ENCODE results near the gene AGXT. TPM values are rescaled to one million over a fixed set of nuclear protein-coding genes. Genes with fewer than 3 reads are reported as not detected.

AGXT gene
- total RNA-seq, 1 experiment from 2014 or later: 0.16 TPM

DNA sequence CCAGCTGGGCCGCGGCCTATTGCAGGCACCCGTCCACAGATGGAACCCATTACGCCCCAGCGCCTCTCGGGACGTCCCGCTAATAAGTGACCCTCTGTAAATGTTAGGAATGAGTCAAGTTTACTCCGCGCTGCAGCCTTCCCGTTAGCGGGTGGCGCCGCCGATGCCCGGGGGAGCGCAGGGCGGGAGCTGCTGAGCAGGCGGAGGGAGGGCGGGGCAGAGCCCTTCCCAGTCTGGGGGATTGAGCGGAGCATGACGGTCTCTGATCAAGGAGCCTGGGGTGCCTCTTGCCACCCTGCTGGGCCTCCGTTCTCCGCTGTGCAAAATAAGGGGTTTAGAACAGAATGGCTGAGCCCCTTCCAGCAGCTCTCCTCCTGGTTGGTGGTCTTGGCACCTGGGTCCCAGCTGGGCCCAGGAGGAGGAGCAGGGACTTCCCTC lies 48.0 kb downstream of the AGXT start:
- DNase-seq (ENCODE audit: low read depth, low spot score): no peak
- in situ Hi-C loops (cut with HindIII; ENCODE audit: low pct_unique_long_range_greater_than_20kb, low sequenced_read_pairs): no loop called here

DNA sequence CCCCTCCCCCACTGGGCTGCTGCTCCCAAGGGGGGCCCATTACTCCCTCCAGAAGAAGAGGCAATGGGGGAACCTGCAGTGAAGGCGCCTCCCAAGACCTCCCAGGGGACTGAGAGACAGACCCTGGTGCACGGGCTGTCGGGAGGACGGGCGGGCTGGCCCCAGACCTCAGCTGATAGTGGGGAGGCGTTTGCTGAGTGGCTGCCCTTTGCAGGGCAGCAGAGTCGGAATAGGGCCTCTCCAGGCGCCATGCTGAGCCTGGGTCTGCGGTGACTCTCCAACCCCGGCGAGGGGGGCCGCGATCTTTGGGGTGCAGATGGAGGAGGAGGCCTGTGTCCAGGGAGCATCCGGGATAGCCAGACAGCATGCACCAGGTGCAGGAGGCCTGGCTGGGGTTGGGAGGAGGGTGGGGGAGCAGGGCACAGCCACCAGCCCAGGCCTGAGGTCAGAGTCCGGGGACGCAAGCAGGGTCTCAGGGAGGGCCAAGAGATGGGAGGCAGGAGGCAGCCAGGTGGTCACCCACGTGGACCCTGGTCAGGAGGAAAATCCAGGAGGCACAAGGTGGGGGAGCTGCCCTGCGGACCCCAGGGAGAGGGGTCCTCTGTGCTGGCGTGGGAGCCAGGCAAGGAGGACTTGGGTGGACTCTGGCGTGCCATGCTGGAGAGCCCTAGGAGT lies 48.5 kb downstream of the AGXT start:
- in situ Hi-C loops (cut with HindIII; ENCODE audit: low pct_unique_long_range_greater_than_20kb, low sequenced_read_pairs): no loop called here
- no peak for DNase-seq (ENCODE audit: low read depth, low spot score)

DNA sequence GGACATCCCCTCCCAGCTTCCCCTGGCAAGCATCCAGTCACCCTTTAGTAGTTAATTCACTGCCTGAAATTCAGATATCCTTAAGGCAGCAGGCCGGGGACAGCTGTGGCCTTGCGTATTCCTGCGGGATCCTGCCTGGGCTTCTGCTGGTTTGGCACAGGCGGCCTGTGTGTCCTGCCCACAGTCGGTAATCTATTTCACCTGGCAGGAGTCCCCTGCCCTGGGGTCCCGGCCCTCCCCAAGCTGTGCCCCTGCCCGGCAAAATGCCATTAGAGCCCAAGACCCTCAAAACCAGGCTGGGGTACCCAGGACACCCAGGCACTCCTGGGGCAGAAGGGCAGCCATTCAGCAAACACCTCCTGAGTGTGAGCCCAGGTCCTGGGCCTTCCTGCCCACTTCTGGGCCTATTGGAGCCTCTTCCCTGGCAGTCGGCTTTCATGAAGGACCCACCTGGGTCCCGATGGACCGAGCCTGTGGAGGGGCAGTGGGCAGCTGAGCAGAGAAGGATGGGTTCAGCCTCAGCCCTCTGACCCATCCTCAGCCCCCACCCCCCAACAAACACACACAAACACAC lies 49.1 kb downstream of the AGXT start:
- in situ Hi-C loops (cut with HindIII; ENCODE audit: low pct_unique_long_range_greater_than_20kb, low sequenced_read_pairs): no loop called here
- no peak for DNase-seq (ENCODE audit: low read depth, low spot score)

DNA sequence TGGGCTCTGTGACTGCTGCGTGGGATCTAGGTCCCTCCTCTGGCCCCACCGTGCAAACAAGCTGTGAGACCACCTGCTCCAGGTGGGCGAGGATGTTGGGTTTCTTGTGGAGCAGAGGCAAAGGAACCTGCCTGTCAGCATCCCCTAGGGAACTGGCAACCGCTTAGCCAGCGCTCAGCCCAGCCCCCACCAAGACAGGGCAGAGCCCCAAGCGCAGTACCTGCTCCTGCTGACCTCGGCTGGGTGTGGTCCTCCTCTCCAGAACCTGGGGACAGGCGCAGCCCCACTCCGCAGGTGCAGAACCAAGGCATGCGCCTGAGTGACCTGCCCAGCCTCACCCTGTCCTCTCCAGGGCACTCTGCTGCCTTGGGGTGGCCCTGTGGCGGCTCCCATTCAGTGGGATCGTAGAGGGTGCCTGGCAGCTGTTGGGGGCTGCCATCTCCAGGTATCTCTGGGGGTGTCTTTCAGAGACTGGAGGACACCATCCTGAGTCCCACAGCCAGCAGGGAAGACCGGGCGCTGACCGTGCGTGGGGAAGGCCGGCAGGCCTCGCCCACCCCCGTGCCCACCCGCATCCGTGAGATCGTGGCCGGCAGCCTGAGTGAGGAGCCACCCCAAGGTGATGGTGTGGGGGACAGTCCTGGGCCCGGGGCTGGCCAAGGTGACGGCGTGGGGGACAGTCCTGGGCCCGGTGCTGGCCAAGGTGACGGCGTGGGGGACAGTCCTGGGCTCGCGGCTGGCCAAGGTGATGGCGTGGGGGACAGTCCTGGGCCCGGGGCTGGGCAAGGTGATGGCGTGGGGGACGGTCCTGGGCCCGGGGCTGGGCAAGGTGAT lies 49.9 kb downstream of the AGXT start:
- no peak for DNase-seq (ENCODE audit: low read depth, low spot score)
- in situ Hi-C loops (cut with HindIII; ENCODE audit: low pct_unique_long_range_greater_than_20kb, low sequenced_read_pairs): no loop called here

DNA sequence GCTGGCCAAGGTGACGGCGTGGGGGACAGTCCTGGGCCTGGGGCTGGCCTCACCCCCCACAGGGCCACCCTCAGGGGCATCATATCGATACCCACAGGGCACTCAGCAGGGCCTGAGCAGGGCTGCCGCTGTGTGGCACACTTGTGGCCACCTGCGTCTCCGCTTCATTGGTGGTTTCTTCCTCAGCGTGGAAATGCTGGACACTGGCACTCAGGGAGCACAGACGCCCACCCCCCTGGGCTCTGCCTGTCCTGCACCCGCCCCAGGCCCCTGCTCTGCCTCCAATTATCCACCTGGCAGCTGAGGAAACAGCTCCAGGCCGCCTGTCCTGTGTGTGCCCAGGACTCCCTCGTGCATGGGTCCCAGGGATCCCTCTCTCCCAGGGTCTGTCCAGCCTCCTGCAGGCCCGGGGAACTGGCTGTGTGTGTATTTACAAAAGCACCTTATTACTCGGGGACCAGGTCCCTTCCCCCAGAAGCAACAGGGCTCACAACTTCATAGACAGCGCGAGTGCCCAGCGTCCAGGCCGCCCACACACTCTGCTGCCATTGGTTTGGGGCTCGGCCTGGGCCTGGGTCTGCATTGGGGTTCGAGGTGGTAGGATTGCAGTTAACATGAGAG lies 50.6 kb downstream of the AGXT start:
- no peak for DNase-seq (ENCODE audit: low read depth, low spot score)
- in situ Hi-C loops (cut with HindIII; ENCODE audit: low pct_unique_long_range_greater_than_20kb, low sequenced_read_pairs): no loop called here

DNA sequence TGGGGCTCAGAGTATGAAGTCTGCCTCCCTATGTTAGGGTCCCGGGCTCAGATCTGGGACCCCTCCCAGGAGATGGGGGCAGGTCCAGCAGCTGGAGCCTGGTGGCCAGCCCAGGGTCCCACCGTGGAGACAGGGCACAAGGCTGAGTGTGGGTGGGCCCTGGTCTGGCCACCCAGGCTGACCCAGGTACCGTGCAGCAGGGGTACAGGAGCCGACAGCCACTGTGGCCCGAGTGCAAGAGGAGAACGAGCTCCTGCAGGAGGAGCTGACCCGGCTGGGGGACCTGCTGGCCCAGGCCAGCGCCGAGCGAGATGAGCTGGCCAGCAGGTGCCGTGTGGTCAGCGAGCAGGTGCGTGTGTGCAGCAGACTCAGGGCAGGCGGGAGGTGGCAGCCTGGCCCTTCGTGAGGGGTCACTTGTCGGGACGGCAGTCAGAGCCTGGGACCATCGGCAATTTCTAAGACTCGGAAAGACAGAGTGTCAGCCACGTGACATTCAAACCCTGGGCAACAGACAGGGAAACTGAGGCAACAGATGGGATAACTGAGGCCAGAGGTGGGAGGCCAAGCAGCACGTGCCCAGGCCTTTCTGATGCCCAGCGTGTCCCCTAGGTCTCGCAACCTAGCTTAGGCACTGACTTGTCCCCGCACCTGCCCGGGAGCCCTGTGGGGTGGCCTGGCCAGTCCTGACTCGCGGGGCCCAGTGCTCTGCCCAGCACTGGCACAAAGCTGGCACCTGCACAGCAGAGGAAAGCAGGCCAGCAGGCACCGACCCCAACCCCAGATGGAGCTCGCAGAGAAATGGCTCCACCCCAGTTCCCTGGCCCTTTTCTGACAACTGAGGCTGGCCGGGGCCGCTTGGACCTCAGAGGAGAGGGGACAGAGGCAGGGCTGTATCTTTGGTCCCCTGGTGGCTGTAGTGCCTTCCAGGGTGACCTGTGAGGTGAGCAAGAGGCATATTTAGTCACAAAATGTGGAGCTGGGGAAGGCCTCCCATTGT lies 51.5 kb downstream of the AGXT start:
- no peak for DNase-seq (ENCODE audit: low read depth, low spot score)
- in situ Hi-C loops (cut with HindIII; ENCODE audit: low pct_unique_long_range_greater_than_20kb, low sequenced_read_pairs): no loop called here

DNA sequence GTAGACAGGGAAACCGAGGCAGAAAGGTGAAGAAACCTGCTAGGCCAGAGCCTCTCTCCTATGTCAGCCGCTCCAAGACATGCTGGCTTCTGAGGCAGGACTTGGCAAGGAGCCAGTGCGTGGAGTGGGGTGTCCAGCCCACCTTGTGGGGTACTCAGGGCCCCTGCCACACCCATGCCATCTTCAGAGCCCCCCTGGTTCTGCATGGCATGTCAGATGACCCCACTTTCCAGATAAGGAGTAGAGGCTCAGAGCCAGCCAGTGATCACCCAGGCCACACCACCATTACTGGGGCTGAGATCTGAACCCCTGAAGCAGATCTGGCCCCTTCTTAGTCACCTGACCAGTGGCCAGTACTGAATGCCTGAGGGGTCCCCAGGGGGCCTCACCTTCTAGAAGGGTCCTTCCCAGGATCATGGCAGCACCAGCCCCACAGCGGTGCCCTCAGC lies 52.2 kb downstream of the AGXT start:
- in situ Hi-C loops (cut with HindIII; ENCODE audit: low pct_unique_long_range_greater_than_20kb, low sequenced_read_pairs): no loop called here
- DNase-seq (ENCODE audit: low read depth, low spot score): no peak

DNA sequence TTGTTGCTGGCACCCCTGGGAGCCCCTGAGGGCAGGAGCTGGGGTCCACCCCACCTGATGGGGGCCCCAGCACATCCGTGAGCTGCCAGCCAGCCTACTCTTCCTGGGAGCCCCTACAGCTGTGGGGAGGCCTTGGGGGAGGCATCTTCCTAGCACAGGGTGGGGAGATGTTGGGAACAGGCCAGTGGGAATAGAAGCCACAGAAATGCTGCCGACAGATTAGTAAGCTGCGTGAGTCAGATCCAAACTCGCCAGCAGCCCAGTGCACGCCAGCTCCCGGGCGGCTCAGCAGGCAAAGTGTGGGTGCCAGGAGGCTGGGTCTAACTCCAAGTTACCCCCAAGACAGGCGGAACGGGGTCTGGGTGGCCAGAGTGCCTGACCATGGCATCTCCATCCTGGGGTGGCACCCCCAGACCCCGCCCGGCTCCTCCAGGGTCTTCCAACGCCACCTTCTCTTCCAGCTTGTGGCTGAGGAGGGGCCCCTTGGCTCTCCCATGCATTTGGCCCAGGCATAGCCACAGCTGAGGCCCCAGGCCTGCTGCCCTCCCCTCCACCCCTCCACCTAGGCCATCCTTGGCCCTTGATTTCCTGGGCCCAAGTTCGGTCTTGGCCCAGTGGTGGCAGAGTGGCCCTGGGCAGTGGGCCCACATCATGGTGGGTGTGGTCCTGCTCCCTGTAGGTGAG lies 52.8 kb downstream of the AGXT start:
- in situ Hi-C loops (cut with HindIII; ENCODE audit: low pct_unique_long_range_greater_than_20kb, low sequenced_read_pairs): no loop called here
- no peak for DNase-seq (ENCODE audit: low read depth, low spot score)

DNA sequence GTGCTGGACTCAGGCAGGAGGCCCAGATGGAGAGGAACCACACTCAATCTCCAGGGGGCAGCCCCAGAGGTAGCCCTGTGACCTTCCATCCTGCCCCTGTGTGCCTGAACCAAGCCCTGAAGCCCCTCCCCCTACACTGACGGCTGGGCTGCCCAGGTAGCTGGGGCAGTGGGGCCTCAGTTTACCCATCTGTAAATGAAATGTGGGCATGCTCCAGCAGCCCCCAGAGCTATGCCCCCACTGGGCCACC lies 53.3 kb downstream of the AGXT start:
- no peak for DNase-seq (ENCODE audit: low read depth, low spot score)
- in situ Hi-C loops (cut with HindIII; ENCODE audit: low pct_unique_long_range_greater_than_20kb, low sequenced_read_pairs): no loop called here

DNA sequence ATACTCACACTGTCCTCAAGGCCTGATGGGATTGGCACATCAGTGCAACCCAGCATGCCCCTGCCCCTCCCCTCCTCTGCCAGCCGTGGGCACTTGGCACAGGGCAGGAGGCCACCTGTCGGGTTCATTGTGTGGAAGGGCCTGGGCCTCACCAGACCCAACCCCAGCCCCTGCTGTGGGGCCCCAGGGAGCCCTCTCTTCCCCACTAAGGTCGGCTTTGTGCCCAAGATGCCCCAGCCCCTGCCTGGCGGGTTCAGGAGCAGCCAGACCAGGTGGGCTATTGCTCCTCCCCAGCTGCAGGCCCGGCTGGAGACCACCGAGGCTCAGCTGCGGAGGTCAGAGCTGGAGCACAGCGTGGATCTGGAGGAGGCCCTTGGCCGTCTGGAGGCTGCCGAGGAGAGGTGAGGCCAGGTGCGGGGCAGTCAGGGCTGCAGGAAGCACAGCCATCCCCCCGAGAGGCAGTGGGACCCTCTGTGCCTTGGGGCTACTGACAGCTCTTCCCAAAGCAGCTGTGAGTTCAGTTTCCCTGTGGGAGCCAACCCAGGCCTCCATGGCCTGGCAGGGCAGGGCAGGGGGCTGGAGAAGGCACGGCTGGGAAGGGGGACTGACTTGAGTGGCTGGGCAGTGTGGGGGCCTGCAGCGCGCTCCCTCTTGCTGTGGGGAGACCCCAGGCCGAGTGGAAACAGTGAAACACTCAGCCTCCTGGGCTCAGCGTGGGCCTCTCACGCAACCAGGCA lies 53.8 kb downstream of the AGXT start:
- DNase-seq (ENCODE audit: low read depth, low spot score): no peak
- in situ Hi-C loops (cut with HindIII; ENCODE audit: low pct_unique_long_range_greater_than_20kb, low sequenced_read_pairs): no loop called here

DNA sequence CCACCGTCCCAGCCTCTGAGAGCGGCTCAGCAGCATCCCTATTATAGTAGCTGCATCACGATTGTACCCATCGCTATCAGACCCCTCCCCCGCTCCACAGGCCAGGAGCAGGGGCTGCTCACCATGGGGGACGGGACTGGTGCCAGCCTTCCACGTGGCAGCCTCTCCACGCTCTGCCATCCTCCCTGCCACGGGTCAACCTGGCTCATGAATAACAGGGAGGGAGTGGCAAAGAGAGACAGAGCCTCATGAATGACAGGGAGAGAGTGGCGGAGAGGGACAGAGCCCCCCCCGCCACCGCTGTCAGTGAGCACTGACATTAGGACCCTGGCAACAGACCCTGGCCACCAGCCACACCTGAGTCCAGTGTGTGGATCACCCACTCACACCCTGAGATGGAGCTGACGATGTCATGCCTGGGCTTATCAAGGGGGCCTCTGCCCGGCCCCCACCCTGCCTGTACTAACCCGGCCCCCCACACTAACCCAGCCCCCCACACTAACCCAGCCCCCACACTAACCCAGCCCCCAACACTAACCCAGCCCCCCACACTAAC lies 54.4 kb downstream of the AGXT start:
- in situ Hi-C loops (cut with HindIII; ENCODE audit: low pct_unique_long_range_greater_than_20kb, low sequenced_read_pairs): no loop called here
- no peak for DNase-seq (ENCODE audit: low read depth, low spot score)

DNA sequence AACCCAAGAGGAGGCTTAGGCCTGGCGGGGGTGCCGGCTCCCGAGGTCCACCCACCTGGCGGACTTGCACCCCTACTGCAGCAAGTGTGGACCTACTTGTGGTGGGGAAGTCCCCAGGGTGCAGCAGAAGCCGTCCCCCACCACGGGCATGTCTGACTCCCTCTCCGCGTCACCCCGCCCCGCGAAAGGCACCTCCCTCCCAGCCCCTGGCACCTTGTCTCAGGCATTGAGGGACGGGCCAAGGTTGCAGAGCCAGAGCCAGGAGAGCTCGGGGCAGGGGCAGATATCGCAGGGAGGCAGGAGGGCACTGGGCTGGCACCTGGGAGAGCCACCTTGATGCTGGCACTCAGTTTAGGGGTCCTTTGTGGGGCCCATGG lies 56.6 kb downstream of the AGXT start:
- DNase-seq (ENCODE audit: low read depth, low spot score): no peak
- in situ Hi-C loops (cut with HindIII; ENCODE audit: low pct_unique_long_range_greater_than_20kb, low sequenced_read_pairs): no loop called here

DNA sequence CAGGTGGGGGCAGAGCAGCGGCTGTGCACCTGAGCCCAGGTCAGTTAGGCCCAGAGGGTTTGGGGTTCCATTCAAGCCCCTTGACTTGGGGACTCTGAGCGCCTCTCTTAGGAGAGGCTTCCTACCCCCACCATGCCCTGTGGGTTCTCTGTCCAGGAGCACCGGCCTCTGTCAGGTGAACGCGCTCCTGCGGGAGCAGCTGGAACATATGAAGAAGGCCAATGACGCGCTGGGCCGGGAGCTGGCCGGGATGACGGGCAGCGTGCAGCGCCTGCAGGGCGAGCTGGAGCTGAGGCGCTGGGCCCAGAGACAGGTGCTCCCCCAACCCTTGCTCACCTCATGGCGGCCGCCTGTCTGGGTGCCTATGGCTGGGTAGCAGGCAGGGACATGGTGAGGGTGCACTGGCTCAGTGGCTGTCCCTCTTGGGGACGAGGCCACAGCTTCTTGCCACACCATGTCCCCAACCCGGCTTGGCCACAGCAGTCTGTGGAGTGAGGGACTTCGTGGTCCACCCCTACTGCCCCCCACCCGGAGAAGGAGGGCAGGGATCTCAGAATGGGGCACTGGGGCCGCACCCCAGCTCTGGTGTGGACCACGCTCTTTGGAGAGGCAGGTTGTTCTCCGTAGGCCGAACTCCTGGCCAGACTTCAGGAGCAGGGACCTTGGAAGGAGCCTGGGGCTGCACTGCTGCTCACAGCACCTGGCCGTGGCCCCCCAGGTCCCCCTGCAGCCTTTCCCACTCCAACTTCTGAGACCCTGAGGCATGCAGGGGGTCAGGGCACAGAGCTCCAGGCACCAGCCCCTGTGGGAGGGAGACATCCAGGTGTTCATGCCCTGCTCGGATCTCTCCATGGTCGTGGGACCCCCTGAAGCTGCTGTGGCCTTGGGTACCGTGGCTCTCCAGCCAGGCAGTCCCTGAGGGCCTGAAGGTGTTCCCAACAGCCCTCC lies 57.2 kb downstream of the AGXT start:
- in situ Hi-C loops (cut with HindIII; ENCODE audit: low pct_unique_long_range_greater_than_20kb, low sequenced_read_pairs): no loop called here
- DNase-seq (ENCODE audit: low read depth, low spot score): no peak

DNA sequence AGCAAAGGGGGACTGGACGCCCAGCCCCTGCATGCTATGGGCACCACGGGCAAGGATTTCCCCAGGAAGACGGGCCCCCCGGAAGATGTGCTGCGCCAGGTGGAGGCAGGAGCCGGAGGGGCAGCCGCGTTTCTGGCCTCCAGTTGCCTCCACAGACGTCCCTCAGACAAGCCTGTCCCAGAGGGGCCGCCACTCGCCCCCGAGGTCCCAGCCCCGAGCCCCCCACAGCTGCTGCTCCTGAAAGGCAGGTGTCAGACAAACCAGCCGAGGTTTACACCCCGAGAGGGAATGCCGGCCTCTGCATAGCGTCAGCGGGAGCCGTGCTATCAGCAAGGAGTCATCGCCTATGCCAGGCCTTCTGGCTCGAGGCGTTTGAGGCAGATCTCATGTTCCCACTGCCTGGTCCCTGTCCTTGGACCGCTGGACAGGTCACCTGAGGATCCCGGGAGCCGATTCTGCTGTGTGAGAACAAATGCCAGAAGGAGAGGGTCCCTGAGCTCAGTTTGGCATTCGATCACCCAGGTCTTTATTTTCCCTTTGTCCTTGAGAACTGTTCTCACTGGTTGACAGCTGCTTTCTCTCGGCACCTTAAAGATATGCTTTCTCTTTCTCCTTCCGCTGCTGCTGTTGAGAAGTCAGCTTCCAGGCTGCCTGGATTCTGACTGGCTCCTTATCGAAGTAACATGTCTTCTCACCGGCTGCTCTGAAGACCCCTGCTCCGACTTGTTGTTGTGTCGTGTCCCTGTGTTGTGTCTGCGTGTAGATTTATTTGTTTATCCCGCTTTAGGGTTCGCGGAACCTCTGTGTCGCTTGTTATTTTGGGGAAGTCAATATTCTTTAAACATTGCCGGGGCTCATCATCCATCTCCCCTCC lies 58.1 kb downstream of the AGXT start:
- no peak for DNase-seq (ENCODE audit: low read depth, low spot score)
- in situ Hi-C loops (cut with HindIII; ENCODE audit: low pct_unique_long_range_greater_than_20kb, low sequenced_read_pairs): no loop called here

Data from SK-MEL-5 (cell line).